A673 (cell line): Measurements from ENCODE around the gene NOS1AP. TPM values are rescaled to one million over a fixed set of nuclear protein-coding genes. Genes with fewer than 3 reads are reported as not detected.

Experiments used
- BruUV-seq: library from RNA; stranded (reverse); fragments of 400-500 nt; replicated peaks from 2 replicates; lab custom pipeline; 2021; lab: Mats Ljungman, UMichigan
- CTCF ChIA-PET: fragments of 300-600 bp; sonication (Branson Sonifier 250); formaldehyde crosslinking; loops from one replicate; lab custom pipeline; 2022; ENCODE audit warnings: antibody characterized with exemption; lab: Charles Lee
- POLR2A ChIA-PET: fragments of 300-600 bp; sonication (Branson Sonifier 250); formaldehyde crosslinking; loops from one replicate; lab custom pipeline; 2022; ENCODE audit warnings: antibody characterized with exemption; ENCODE audit not compliant: low non-redundant PET; lab: Charles Lee
- DNase-seq: peaks from one replicate; pipeline ENCODE4 v3.0.0-alpha.2; 2015; ENCODE audit warnings: low spot score
- H3K27ac ChIP-seq: fragments of 200-600 bp; sonication (generic); 2 replicates; pipeline ENCODE4 v1.5.1; 2016; ENCODE audit warnings: mixed run types, low read depth, mild to moderate bottlenecking, mixed read lengths, antibody characterized with exemption, low read length; ENCODE audit not compliant: poor library complexity, severe bottlenecking
- H3K27me3 ChIP-seq: fragments of 200-600 bp; sonication (generic); replicated peaks from 2 replicates; pipeline ENCODE4 v1.6.1; 2017; ENCODE audit warnings: mixed run types, low read depth, mild to moderate bottlenecking, mixed read lengths, antibody characterized with exemption, low read length; ENCODE audit not compliant: insufficient read depth, poor library complexity
- H3K36me3 ChIP-seq: fragments of 200-600 bp; sonication (generic); 2 replicates; pipeline ENCODE4 v1.6.1; 2016; ENCODE audit warnings: mixed run types, mild to moderate bottlenecking, mixed read lengths, antibody characterized with exemption, low read length; ENCODE audit not compliant: insufficient read depth, poor library complexity, severe bottlenecking
- H3K4me1 ChIP-seq: fragments of 200-600 bp; sonication (generic); 2 replicates; pipeline ENCODE4 v1.6.1; 2017; ENCODE audit warnings: mixed run types, mild to moderate bottlenecking, mixed read lengths, antibody characterized with exemption, low read length; ENCODE audit not compliant: insufficient read depth, poor library complexity, severe bottlenecking
- H3K4me3 ChIP-seq: fragments of 200-600 bp; sonication (generic); 2 replicates; pipeline ENCODE4 v1.5.1; 2016; ENCODE audit warnings: low read depth, mixed run types, mild to moderate bottlenecking, mixed read lengths, low read length; ENCODE audit not compliant: poor library complexity, severe bottlenecking
- H3K9me3 ChIP-seq: fragments of 200-600 bp; sonication (generic); 2 replicates; pipeline ENCODE4 v1.6.1; 2016; ENCODE audit warnings: mixed run types, low read depth, mild to moderate bottlenecking, mixed read lengths, antibody characterized with exemption, low read length; ENCODE audit not compliant: poor library complexity, severe bottlenecking
- CTCF ChIP-seq: fragments of 300-800, 200-600 bp; sonication (generic); conservative IDR thresholded peaks from 2 replicates; pipeline ENCODE4 v1.5.1; 2017; ENCODE audit warnings: low read depth, mild to moderate bottlenecking, antibody characterized with exemption, low read length, moderate library complexity, mixed read lengths
- EZH2 ChIP-seq: fragments of 200-600 bp; sonication (generic); IDR thresholded peaks from 2 replicates; pipeline ENCODE4 v1.6.1; 2017; ENCODE audit warnings: borderline replicate concordance, low read depth, mild to moderate bottlenecking, mixed read lengths, antibody characterized with exemption, low read length; ENCODE audit not compliant: poor library complexity, severe bottlenecking
- intact Hi-C: fragments of 100-400 bp; cut with micrococcal nuclease; formaldehyde crosslinking; loops from one replicate; pipeline ENCODE4 v1.10.0; 2022; ENCODE audit not compliant: unreplicated experiment
- total RNA-seq: library from RNA; stranded (reverse); gene quantifications from 2 replicates; pipeline ENCODE4 v1.2.3, GENCODE V29; 2021

NOS1AP gene
- total RNA-seq, 1 experiment from 2014 or later = 28.0 TPM

- intact Hi-C loops = no loop called here
- TF ChIP-seq CTCF = no peak
- no peak for TF ChIP-seq EZH2
- BruUV-seq = no TSS peak
- no peak for DNase-seq
- H3K36me3 ChIP-seq = no peaks in the 10 kb centered on the region
- H3K27ac ChIP-seq = no peak overlapping the region
- ChIA-PET CTCF (no interaction called here), POLR2A (no interaction called here)
- no peaks in the 10 kb centered on the region for H3K27me3 ChIP-seq
- peaks cover 29% of the 10 kb centered on the region for H3K4me1 ChIP-seq
- H3K4me3 ChIP-seq = no peak overlapping the region
- no peaks in the 10 kb centered on the region for H3K9me3 ChIP-seq
Measured at GRCh38 chr1:162253790-162254189, 184.3 kb downstream of the NOS1AP start.

GRCh38 chr1:162256287-162256686 lies 186.8 kb downstream of the NOS1AP start:
- peaks cover 25% of the 10 kb centered on the region for H3K4me1 ChIP-seq
- CTCF ChIA-PET = no interaction called here
- H3K9me3 ChIP-seq = no peaks in the 10 kb centered on the region
- no peak overlapping the region for H3K4me3 ChIP-seq
- POLR2A ChIA-PET = no interaction called here
- DNase-seq = no peak
- no TSS peak for BruUV-seq
- H3K27ac ChIP-seq = no peak overlapping the region
- no peaks in the 10 kb centered on the region for H3K36me3 ChIP-seq
- intact Hi-C loops = no loop called here
- no peaks in the 10 kb centered on the region for H3K27me3 ChIP-seq
- no peak for TF ChIP-seq CTCF
- TF ChIP-seq EZH2 = no peak

GRCh38 chr1:162258394-162258793 lies 188.9 kb downstream of the NOS1AP start:
- CTCF ChIA-PET = no interaction called here

More at GRCh38 chr1:162258394-162258793, 188.9 kb downstream of the NOS1AP start:
- POLR2A ChIA-PET = no interaction called here
- no TSS peak for BruUV-seq
- Histone ChIP-seq H3K9me3 (no peaks in the 10 kb centered on the region), H3K4me1 (peaks cover 24% of the 10 kb centered on the region), H3K27ac (no peak overlapping the region), H3K4me3 (no peak overlapping the region), H3K27me3 (no peaks in the 10 kb centered on the region), H3K36me3 (no peaks in the 10 kb centered on the region)
- DNase-seq = no peak
- no peak for TF ChIP-seq EZH2
- TF ChIP-seq CTCF = no peak
- intact Hi-C loops = no loop called here
